Kidney epithelial cell (primary cell): ENCODE data around the gene TTLL11. TPM values are rescaled to one million over a fixed set of nuclear protein-coding genes. Genes with fewer than 3 reads are reported as not detected.

ENCODE experiments used
- DNase-seq: peaks from one replicate; pipeline ENCODE4 v3.0.0-alpha.2; 2010; ENCODE audit warnings: low read depth
- H3K27me3 ChIP-seq: 2 replicates; pipeline ENCODE4 v1.6.0; 2011; ENCODE audit warnings: low read length; ENCODE audit not compliant: control insufficient read depth, insufficient read depth
- H3K36me3 ChIP-seq: 2 replicates; pipeline ENCODE4 v1.5.1; 2011; ENCODE audit warnings: low read length; ENCODE audit not compliant: control insufficient read depth, insufficient read depth
- H3K4me3 ChIP-seq: 2 replicates; pipeline ENCODE4 v1.5.1; 2011; ENCODE audit warnings: low read depth, mild to moderate bottlenecking, control low read depth, low read length
- total RNA-seq: library from RNA; depleted of rRNA; stranded (reverse); fragments of >200 nt; gene quantifications from 2 replicates; pipeline ENCODE4 v1.2.3, GENCODE V29; 2015
- TF ChIP-seq, protein P1 (sequence below): IDR thresholded peaks from 2 replicates; pipeline ENCODE4 v1.5.1; 2011; ENCODE audit warnings: mild to moderate bottlenecking, moderate library complexity, low read length, control low read depth, inconsistent platforms; ENCODE audit not compliant: insufficient read depth, poor library complexity, severe bottlenecking

The TTLL11 gene
- total RNA-seq, 1 donor from 2014 or later = 4.2 TPM

DNA sequence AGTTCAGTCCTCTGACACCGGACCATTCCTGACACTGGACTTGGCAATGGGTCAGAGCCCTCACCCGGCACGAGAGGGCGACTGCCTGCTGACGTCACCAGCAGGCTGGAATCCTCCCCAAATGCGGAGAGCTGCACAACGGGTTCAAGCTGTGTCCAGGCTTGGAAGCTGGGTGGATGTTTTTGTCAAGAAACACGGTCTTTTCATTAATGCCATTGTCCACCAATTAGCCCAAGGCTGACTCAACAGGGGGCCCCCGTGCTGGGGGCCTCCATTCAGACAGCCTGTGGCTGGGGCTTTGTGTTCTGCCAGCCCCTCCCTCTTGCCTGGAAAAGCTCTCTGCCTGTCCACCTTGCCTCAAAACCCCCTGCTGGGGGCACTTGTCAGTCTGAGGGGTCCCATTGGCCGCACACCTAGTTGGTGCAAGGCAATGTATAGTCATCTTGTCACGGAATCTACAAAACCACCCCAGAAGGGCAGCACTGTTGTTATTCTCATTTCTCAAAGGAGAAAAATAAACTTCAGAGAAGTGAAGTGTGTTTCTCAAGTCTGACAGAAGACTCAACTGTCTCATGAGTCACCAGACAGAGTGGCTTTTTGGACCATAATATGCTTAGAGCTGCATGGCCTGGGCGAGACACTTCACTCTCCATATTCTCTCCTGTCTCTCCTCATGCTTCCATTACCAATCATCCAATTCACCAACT lies 41.9 kb upstream of the TTLL11 start:
- Histone ChIP-seq H3K4me3 (no peak overlapping the region), H3K36me3 (no peaks in the 10 kb centered on the region), H3K27me3 (peaks cover 9% of the 10 kb centered on the region)
- TF ChIP-seq, protein P1, sequence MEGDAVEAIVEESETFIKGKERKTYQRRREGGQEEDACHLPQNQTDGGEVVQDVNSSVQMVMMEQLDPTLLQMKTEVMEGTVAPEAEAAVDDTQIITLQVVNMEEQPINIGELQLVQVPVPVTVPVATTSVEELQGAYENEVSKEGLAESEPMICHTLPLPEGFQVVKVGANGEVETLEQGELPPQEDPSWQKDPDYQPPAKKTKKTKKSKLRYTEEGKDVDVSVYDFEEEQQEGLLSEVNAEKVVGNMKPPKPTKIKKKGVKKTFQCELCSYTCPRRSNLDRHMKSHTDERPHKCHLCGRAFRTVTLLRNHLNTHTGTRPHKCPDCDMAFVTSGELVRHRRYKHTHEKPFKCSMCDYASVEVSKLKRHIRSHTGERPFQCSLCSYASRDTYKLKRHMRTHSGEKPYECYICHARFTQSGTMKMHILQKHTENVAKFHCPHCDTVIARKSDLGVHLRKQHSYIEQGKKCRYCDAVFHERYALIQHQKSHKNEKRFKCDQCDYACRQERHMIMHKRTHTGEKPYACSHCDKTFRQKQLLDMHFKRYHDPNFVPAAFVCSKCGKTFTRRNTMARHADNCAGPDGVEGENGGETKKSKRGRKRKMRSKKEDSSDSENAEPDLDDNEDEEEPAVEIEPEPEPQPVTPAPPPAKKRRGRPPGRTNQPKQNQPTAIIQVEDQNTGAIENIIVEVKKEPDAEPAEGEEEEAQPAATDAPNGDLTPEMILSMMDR = no peak
- DNase-seq = no peak

- no peak for DNase-seq
Measured at GRCh38 chr9:122133984-122134535, 41.0 kb upstream of the TTLL11 start.

GRCh38 chr9:122133263-122133983 lies 40.3 kb upstream of the TTLL11 start:
- Histone ChIP-seq H3K36me3 (no peaks in the 10 kb centered on the region), H3K27me3 (peaks cover 9% of the 10 kb centered on the region), H3K4me3 (no peak overlapping the region)
- no peak for DNase-seq
- TF ChIP-seq, protein P1 = no peak

More at GRCh38 chr9:122133984-122134535, 41.0 kb upstream of the TTLL11 start:
- TF ChIP-seq, protein P1 = no peak
- Histone ChIP-seq H3K4me3 (no peak overlapping the region), H3K27me3 (peaks cover 9% of the 10 kb centered on the region), H3K36me3 (no peaks in the 10 kb centered on the region)

- peaks cover 9% of the 10 kb centered on the region for H3K27me3 ChIP-seq
Measured at GRCh38 chr9:122132539-122132938, 39.4 kb upstream of the TTLL11 start.

DNA sequence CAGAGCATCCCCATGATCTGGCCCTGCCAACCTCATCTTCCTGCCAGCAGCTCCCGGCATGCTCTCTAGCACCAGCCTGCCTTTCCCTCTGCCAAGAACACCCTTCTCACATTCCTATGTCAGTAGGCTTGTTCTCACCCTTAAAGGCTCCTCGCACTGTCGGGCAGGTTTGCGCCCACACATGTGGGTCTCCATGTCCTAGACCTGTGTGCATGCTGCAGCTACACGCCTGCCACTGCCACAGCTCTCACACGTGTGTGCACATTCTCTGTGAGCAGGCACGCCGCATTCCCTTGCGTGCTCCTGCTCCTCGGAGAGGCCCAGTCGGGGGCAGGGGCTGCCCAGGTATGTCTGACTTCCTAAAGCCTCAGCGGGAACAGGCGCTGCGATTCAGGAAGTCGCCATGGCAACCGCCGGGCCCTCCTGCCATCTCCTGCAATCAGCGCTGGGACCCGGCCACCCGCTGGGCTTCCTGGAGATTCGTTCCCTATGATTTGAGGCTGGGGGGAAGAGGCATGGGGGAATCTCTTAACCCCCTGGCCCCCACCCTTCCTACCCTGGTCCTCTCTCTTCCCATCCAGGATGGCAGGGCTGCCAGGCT lies 38.4 kb upstream of the TTLL11 start:
- Histone ChIP-seq H3K36me3 (no peaks in the 10 kb centered on the region), H3K4me3 (no peak overlapping the region), H3K27me3 (peaks cover 10% of the 10 kb centered on the region)
- DNase-seq = no peak
- TF ChIP-seq, protein P1 = no peak

More at GRCh38 chr9:122132539-122132938, 39.4 kb upstream of the TTLL11 start:
- TF ChIP-seq, protein P1 = no peak
- Histone ChIP-seq H3K36me3 (no peaks in the 10 kb centered on the region), H3K4me3 (no peak overlapping the region)
- DNase-seq = no peak
